Testis (tissue), 3 donors: ENCODE results near the gene KLK7. TPM values are rescaled to one million over a fixed set of nuclear protein-coding genes. Genes with fewer than 3 reads are reported as not detected.

Source experiments
- DNase-seq: peaks from one replicate; pipeline ENCODE4 v3.0.0-alpha.2; 2019
- H3K27ac ChIP-seq, 2 donors: fragments of 200-600 bp; sonication (generic); one replicate each; pipeline ENCODE4 v1.5.1; 2019
- H3K27me3 ChIP-seq: fragments of 200-600 bp; sonication (generic); one replicate; pipeline ENCODE4 v1.5.1; 2019
- H3K36me3 ChIP-seq: fragments of 200-600 bp; sonication (generic); one replicate; pipeline ENCODE4 v1.5.1; 2017; ENCODE audit warnings: low read depth; ENCODE audit errors: missing control alignments
- H3K4me1 ChIP-seq: fragments of 200-600 bp; sonication (generic); one replicate; pipeline ENCODE4 v1.5.1; 2019
- H3K4me3 ChIP-seq, 2 donors: fragments of 200-600 bp; sonication (generic); one replicate each; pipeline ENCODE4 v1.5.1; 2017 to 2019
- H3K9me3 ChIP-seq: fragments of 200-600 bp; sonication (generic); one replicate; pipeline ENCODE4 v1.5.1; 2017
- CTCF ChIP-seq, 3 experiments: fragments of 450-650 bp in 2 of 3; fragments of 200-600 bp in 1 of 3; sonication (generic) in 1 of 3; IDR thresholded peaks; one replicate each; pipeline ENCODE4 v1.5.1; 2016 to 2019; ENCODE audit warnings: antibody characterized with exemption in 3 of 3, mild to moderate bottlenecking in 2 of 3, moderate library complexity in 1 of 3
- POLR2A ChIP-seq: fragments of 450-650 bp; IDR thresholded peaks from one replicate; pipeline ENCODE4 v1.6.1; 2017; ENCODE audit warnings: antibody characterized with exemption, mild to moderate bottlenecking, moderate library complexity
- WGBS, 2 donors: methylation state at CpG; one replicate each; pipeline ENCODE4 v1.1.5; 2018; 5-methylcytosine and 5-hydroxymethylcytosine counted together
- intact Hi-C: fragments of 100-400 bp; cut with DNase I; formaldehyde crosslinking; loops from one replicate; pipeline ENCODE4 v1.15.1; 2023; ENCODE audit warnings: low total_unique reads
- polyA plus RNA-seq: library from polyadenylated mRNA; stranded (reverse); fragments of 350-450 nt; fragmentation: Illumina TruSeq; extraction: RNeasy Lipid Tissue Mini Kit (QIAGEN cat#74804); gene quantifications from one replicate; pipeline ENCODE4 v1.2.3, GENCODE V29; 2014; ENCODE audit warnings: low read depth, low replicate concordance; ENCODE audit not compliant: insufficient read depth
- total RNA-seq, 2 donors: library from RNA; depleted of rRNA; stranded (reverse); fragments of >200 nt; gene quantifications; one replicate each; pipeline ENCODE4 v1.2.3, GENCODE V29; 2016

KLK7 gene
- total and polyA plus RNA-seq, 3 donors from 2014 or later: 0.45 to 0.93 (median 0.71) TPM

- no peak overlapping the region for H3K27ac ChIP-seq
- intact Hi-C loops: loop anchor here (10.0 kb wide), 1 partner anchor 55 kb away; the partner anchor contains the start of gene KLK14
- H3K9me3 ChIP-seq: no peaks in the 10 kb centered on the region
- peaks cover 26% of the 10 kb centered on the region for H3K4me1 ChIP-seq
- H3K4me3 ChIP-seq: no peak overlapping the region
- H3K36me3 ChIP-seq: no peaks in the 10 kb centered on the region
- TF ChIP-seq POLR2A (no peak), CTCF (IDR thresholded peaks at IDR 0.05) (no peak)
- no peaks in the 10 kb centered on the region for H3K27me3 ChIP-seq
- peak; percentile 76 for DNase-seq
- WGBS, 2 donors: 31 to 59% methylated on average over 2 of the region's 2 CpGs
Measured at GRCh38 chr19:51029718-51030117, 46.0 kb upstream of the KLK7 start.

- intact Hi-C loops: loop anchor here (10.0 kb wide), 1 partner anchor 57 kb away; the partner anchor contains the start of gene KLK14
Measured at GRCh38 chr19:51027873-51028272, 44.2 kb upstream of the KLK7 start.

GRCh38 chr19:51027126-51027806 is 43.5 kb upstream of the KLK7 start:
- no peaks in the 10 kb centered on the region for H3K36me3 ChIP-seq
- intact Hi-C loops: loop anchor here (10.0 kb wide), 1 partner anchor 58 kb away; the partner anchor contains the start of gene KLK14
- no peak for DNase-seq
- H3K4me1 ChIP-seq: peaks cover 26% of the 10 kb centered on the region
- H3K27me3 ChIP-seq: no peaks in the 10 kb centered on the region
- TF ChIP-seq POLR2A (no peak), CTCF (IDR thresholded peaks at IDR 0.05) (no peak)
- 46 to 59% methylated on average over 12 to 14 of the region's 14 CpGs for WGBS, 2 donors
- H3K4me3 ChIP-seq: no peak overlapping the region
- H3K27ac ChIP-seq: peak overlapping the region in 1 of 2 donors; percentile 64
- H3K9me3 ChIP-seq: no peaks in the 10 kb centered on the region

More at GRCh38 chr19:51027873-51028272, 44.2 kb upstream of the KLK7 start:
- Histone ChIP-seq H3K4me1 (peaks cover 26% of the 10 kb centered on the region), H3K27ac (peak overlapping the region in 1 of 2 donors; percentile 64), H3K36me3 (no peaks in the 10 kb centered on the region), H3K4me3 (no peak overlapping the region), H3K9me3 (no peaks in the 10 kb centered on the region), H3K27me3 (no peaks in the 10 kb centered on the region)
- TF ChIP-seq POLR2A (no peak), CTCF (IDR thresholded peaks at IDR 0.05) (no peak)
- WGBS, 2 donors: 44 to 50% methylated on average over 5 of the region's 5 CpGs
- DNase-seq: no peak

- intact Hi-C loops: loop anchor here (10.0 kb wide), 1 partner anchor 58 kb away; the partner anchor contains the start of gene KLK14
- DNase-seq: no peak
- 87 to 89% methylated on average over 11 of the region's 11 CpGs for WGBS, 2 donors
Measured at GRCh38 chr19:51026554-51026831, 42.8 kb upstream of the KLK7 start, which contains the start of gene KLK11. Gene KLK11 (minus strand): TSS chr19:51026616. CDS start chr19:51025631, 985 bp downstream.

More at GRCh38 chr19:51026554-51026831, 42.8 kb upstream of the KLK7 start, which contains the start of gene KLK11:
- Histone ChIP-seq H3K4me3 (no peak within 1 kb of the TSS), H3K27ac (peak within 1 kb of the TSS in 1 of 2 donors; percentile 64), H3K9me3 (no peaks in the 10 kb centered on the region), H3K27me3 (no peaks in the 10 kb centered on the region), H3K36me3 (no peaks in the 10 kb centered on the region), H3K4me1 (peaks cover 26% of the 10 kb centered on the region)
- TF ChIP-seq POLR2A (no peak), CTCF (IDR thresholded peaks at IDR 0.05) (no peak)
